Stimulated activated CD4-positive, alpha-beta T cell treated with anti-CD3 and anti-CD28 coated beads, Interleukin-15, amount 100 ng/mL, for 48 hours (primary cell): ENCODE results near the gene GTF2E1.
"Not testable (repeated sequence)": the region's sequence is repeated elsewhere in the genome, so short reads cannot be mapped to it uniquely, and the experiment has no call there.

Experiments
- DNase-seq, 2 donors: peaks; one replicate each; pipeline ENCODE4 v3.0.0-alpha.2; 2020; ENCODE audit warnings: low read depth in 2 of 2

The GTF2E1 gene

DNA sequence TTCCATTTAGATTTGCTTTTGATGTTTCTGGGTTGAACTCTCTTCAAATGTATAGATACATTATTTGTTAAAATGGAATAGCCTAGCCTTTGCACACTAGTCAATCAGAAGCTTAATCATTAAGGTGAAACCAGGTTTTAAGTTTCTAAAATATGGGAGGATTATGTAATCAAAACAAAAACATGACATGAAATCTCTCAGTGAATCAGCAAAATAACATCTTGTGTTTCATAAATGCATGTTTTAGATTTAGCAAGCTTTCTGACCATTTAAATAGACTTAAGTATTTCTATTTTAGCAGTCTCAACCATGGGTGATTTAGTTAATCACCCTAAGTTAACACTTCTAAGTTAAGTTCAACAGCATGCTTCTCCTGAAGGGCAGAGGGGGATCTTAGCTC, 11.3 kb downstream of the GTF2E1 start:
- no peak for DNase-seq

DNA sequence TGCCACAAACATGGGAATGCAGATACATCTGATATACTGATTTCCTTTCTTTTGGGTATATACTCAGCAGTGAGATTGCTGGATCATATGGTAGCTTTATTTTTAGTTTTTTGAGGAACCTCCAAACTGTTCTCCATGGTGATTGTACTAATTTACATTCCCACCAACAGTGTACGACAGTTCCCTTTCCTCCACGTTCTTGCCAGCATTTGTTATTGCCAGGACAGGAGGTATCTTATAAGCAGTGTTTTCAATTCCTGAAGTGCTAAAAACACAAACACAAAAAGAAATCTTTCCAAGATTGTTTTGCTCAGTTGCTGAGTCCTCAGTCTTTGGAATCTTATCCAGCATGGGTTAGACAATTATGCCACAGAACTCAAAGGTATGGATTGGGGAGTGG, 13.5 kb downstream of the GTF2E1 start:
- no peak for DNase-seq

DNA sequence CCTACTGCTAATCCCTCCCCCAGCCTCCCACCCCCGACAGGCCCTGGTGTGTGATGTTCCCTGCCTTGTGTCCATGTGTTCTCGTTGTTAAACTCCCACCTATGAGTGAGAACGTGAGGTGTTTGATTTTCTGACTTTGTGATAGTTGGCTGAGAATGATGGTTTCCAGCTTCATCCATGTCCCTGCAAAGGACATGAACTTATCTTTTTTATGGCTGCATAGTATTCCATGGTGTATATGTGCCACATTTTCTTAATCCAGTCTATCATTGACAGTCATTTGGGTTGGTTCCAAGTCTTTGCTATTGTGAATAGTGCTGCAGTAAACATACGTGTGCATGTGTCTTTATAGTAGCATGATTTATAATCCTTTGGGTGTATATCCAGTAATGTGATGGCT, 16.0 kb downstream of the GTF2E1 start:
- not testable (repeated sequence) for DNase-seq

DNA sequence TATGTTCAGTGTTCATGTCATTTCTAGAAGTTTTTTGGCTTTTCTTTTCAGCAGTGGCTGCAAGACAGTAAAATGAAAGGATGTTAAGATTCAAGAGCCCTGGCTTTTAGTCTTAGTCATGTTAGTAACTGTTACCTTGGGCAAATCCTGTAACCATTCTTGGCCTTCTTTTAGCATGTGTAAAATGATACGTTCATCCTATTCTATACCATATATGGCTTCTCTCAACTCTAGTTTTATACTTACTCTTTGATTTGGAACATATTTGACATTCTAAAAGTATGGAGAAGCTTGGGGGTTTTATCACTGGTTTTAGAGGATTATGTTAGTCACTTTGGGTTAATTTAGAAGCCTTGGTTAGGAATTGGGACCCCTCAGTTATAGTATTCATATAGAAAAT, 20.1 kb downstream of the GTF2E1 start:
- no peak for DNase-seq

DNA sequence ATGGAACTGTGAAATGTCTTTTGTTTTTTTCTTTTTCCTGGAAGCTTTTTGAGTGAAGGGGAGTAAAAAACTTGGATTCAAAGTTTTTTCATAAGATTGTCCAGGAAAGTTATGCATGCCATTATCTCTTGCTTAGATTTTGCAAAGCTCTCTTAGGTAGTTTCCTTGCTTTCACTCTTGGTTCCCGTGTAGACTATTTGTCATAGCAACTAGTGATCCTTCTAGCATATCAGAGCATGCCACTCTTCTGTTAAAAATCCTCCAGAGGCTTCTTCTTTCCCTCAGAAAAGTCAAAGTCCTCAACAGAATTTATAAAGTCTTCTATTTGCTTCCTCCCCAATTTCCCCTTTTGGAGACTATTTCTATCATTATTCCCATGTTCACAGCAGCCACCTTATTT, 21.1 kb downstream of the GTF2E1 start:
- no peak for DNase-seq

DNA sequence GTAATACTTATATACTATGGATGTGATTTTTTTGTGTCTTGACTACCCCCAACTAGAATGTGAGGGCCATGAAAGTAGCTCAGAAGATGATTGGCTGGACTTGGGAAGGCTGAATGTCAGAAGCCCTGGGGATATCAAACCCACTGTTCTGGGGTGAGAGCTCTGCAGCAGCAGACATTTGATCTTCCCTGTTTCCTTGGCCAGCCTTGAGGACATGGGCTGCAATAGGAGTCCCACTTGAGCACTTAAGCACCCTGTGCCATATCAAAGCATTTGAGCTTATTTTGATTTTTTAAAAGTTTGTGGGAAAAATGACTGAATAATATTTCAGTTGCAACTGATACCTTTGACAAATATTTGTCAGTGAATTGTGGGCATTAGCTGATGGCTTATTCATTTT, 21.7 kb downstream of the GTF2E1 start:
- DNase-seq = no peak

DNA sequence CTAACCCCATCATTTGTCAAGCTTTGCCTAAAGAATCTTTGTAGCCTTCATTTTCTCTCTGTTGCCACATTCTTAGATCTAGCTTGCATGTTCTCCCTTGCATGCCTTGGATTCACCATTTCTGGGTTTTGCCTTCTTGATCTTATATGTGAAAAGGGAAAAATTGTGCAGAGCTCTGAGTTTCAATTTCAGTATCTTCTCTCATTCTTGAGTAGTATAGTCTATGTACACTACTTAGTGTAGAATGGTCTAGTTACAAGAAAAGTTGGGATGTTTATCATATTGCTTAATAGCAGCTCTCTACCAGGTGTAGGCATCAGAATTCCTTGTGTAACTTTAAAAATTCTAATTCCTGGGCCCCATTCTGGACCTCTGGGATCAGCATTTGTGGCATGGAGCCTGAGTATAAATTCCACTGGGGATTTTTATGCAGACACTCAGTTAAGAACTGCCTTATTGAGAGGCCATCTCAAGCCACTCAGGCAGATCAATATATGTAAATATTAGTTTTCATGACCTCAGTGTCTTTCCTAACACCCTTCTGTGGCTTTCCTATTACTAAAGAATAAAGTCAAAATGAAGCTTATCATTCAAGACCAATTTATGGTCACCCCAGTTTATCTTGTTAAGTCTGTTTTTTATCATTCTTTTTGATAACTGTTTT, 23.4 kb downstream of the GTF2E1 start:
- DNase-seq = no peak

DNA sequence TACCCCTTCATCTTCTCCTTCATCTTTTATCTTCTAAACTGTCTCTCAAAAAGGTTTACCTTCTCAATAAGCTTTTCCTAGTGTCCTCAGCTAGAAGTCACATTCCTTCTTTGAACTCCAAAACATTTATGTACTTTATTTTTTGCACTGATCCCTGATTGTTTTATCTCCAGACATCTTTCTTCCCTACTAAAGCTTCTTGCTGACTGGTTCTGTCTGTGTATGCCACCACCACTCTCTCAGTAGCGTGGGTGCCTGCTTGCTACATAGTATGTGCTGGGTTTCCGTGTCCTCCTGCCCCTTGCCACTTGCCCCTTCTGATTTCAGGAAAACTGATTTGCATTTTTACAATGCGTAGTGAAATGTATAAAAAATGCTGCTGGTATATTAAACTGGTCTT, 24.0 kb downstream of the GTF2E1 start:
- no peak for DNase-seq

DNA sequence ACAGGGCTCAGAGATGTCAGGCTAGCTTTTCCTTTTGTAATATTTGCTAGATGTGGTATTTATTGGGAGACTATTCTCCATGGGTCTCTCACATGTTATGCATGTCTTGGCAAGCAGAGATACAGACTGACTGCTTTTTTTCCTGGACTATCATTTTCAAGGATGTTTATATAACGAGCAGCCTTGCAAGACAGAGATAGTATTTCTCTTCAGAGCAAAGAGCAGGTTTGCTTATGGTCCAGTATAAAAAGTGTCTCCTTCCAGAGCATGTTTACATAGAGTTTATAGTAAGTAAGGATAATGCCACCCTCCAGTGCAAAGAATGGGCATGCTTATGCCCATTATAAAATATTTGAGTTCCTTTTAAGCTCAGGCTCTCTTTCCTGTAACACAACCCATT, 24.6 kb downstream of the GTF2E1 start:
- no peak for DNase-seq

DNA sequence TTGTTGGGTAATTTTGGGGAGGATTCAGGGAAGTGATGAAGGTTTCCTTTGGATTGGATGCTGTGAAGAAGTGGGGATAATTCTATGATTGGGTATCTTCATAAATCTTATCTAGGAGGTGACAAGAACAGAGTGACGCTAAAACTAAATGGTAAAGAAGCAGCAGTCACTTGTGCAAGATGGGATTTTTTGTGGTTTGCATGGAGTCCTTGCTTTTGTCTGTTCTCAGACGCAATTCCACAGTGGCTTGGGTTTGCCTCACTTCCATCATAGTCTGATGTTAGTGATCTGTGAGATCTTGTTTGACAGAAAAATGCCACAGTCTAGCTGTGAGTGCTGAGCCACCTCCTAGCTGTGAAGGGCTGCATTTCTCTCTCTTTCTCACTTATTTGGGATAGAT, 26.9 kb downstream of the GTF2E1 start:
- DNase-seq = no peak

DNA sequence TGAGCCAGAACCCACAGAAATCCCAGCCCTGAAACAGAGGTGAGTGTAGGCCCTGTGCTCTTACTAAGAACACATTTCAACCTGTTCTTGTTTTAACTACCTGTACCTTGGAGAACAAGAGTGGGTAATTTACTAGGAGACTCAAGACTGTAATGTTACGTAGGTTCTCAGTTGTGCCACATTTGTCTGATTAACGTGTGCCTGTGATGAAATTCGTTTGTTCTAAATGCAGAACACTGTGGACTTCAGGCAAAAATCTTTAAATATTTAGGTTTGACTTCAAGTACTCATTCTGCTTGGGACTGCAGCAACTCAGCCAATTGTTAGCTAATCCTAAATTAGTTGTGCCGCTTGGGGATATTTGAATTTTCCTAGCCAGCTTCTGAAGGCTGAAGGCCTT, 28.3 kb downstream of the GTF2E1 start:
- no peak for DNase-seq

DNA sequence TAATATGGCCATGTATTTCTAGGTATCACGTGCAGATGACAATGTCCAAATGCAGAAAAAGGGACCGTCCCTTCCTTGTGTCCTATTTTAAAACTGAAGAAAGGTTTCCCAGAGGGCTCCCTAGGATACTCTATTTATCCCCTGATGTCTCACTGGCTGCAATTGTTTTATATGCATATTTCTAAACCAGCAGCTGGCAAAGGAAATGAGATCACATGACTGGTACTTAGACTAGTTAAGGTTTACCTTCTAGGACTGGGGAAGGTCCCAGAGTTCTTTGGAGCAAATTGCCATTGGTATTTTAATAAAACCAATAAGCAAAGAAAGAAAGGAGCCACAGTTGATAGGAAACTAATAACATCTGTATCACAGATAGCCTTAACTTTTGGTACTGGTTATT, 29.5 kb downstream of the GTF2E1 start:
- no peak for DNase-seq

DNA sequence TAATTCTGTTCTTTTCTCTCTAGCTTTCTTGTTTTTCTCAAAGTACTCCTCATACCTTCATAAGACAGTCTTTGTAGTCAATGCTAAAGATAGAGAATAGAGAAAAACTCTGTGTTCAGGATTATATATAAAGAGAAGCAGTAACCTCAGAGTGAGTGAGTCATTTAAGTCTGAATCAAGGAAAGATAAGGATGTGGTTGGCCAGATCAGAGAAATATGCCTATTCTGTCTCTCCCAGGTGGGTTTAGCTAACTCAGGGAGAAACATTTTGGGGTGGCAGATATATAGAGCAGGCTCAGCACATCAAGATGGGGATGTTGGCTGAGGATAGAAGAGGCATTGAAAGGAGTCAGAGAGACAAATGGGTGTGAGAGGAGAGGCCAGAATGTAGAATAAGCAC, 31.4 kb downstream of the GTF2E1 start:
- DNase-seq = no peak

DNA sequence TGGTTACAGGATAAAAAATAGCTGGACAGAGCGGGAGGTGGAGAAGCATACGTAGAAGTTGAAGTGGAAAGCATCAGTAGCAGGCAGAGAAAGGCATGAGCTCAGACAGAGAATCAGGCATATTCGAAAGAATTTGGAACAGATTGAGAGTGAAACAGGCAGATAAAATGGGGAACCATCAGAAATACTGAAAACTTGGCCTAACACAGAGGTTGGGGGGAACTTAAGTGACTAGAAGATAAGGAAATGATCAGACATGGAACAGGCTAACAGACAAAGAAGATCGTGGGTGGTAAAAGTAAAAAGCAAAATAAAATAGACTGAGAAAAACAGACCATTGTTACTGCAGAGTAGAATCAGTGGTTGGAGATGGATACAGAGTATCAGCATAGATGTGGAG, 32.9 kb downstream of the GTF2E1 start:
- DNase-seq = no peak

DNA sequence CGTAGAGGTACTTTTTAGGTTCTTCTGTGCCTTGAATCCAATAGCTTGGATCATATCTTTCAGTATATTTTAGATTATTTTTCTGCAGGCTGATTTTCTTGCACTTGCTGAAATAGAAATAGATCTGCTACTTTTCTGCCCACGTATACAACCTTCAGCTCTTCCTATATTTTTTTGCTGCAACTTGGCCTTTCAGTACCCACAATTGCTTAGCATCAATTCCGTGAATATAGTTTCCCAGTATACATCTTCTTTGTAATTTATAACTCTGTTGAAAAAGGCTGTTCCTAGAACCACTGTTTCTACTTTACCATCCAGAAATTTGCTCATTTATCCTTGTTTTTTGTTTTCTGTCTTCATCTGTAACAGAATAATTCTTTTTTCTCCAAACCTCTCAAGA, 36.2 kb downstream of the GTF2E1 start:
- no peak for DNase-seq

DNA sequence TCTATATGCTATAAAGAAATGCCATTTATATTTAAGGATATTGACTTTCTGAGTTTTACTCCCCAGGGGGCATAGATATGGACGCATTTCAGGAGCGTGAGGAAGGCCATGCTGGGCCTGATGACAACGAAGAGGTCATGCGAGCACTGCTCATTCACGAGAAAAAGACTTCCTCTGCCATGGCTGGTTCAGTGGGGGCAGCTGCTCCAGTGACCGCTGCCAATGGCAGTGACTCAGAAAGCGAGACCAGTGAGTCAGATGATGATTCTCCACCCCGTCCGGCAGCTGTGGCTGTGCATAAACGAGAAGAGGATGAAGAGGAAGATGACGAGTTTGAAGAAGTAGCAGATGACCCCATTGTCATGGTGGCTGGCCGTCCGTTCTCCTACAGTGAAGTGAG, 38.4 kb downstream of the GTF2E1 start:
- DNase-seq = no peak

DNA sequence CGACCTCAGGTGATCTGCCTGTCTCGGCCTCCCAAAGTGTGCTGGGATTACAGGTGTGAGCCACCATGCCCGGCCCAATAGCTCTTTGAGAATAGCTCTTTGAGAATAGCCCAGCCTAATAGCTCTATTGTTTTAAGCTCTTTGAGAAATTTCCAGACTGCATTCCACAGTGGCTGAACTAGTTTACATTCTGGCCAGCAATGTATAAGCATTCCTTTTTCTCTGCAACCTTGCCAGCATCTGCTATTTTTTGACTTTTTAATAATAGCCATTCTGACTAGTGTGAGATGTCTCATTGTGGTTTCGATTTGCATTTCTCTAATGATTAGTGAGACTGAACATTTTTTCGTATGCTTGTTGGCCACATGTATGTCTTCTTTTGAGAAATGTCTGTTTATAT, 43.3 kb downstream of the GTF2E1 start:
- DNase-seq = not testable (repeated sequence)

DNA sequence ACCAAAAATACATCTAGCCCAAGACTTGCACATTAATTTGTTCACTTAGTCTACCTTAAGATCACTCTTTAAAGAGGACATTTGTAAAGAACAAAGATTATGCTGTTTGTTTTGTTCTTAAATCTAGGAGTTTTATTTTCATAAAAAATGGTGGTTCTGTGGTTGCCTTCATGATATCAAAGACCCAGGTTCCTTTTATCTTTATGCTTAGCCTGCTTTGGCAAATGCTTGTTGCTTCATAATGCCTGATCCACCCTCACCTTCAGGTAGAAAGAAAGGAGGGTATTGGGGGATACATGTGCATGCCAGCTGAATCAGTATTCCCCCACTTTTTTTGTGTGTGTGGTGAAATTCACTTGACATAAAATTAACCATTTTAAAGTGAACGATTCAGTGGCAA, 48.5 kb downstream of the GTF2E1 start:
- DNase-seq = no peak

DNA sequence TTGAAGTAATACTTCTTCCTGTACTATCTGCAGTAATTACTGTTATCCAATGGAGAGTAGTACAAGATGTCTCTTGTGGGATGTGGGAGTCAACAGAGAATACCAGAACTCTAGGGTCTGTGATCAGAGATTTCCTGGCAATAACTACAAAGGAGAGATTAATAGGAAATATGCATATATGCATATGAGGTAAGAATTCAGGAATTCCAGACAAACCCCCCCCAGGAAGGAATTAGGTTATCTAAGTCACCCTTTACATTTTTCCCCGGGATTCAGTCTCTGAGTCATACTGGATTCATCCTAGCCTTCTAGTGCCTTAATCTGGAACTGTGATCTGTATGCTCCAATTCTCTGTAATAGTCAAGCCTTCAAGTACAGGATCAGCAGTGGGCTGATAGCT, 49.4 kb downstream of the GTF2E1 start:
- no peak for DNase-seq

DNA sequence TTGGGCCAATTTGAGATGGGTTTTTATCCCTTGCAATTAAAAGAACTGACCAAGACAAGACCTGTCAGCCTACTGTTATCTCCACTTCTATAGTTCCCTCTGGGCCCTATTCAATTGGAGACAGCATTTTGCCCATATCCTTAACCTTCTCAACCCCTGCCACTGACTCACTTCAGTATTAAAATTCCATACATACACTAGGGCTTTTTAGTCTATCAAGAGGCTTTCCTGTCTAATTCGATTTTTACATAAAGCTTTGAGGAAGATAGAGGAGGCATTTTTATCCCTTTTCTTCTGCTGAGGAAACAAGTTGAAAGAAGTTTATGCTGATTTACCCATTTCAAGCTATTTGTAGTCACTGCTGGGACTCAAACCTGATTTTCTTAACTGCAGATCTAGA, 51.1 kb downstream of the GTF2E1 start:
- DNase-seq = no peak

DNA sequence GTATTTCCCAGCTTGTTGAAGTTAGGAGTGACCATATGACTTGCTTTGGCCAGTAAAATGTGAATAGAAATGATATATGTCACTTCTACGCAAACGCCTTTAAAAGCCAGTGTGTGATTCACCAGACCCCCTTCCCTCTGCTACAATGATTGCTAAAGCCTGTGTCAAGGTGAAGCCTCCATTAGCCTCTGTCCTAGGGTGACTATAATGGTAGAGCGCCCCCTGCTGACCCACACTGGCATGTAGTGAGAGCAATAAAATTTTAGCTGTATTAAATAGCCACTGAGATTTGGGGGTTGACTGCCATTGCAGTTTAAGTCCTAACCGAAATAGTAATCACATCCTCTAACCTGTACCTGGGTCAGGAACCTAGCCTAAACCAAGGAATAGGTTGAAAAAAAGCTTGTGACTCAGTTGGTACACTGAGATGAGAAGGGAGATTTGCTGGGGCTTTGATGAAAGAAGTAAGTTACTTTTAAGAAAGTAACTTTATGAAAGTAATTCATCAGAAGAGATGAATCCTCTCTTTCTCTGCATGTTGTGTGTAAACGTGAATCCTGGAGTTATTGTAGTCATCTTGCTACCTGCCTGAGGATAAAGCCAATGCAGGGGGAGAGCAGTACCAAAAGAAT, 52.6 kb downstream of the GTF2E1 start:
- peak; percentile 70 to 76 for DNase-seq

DNA sequence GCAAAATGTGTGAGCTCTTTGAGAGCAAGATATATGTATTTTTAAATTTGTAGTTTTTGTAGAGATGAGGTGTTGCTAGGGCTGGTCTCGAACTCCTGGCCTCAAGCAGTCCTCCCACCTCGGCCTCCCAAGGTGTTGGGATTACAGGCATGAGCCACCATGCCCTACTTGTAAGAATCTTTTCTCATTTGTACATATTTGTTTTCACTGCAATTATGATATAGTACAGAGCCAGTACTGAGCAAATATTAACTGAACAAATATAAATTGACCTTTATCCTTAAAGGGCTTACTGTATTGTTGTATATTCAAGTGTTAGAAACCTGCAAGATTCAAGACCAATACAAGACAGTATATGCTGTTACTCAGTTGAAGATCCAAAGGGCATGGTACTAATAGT, 53.4 kb downstream of the GTF2E1 start:
- no peak for DNase-seq

DNA sequence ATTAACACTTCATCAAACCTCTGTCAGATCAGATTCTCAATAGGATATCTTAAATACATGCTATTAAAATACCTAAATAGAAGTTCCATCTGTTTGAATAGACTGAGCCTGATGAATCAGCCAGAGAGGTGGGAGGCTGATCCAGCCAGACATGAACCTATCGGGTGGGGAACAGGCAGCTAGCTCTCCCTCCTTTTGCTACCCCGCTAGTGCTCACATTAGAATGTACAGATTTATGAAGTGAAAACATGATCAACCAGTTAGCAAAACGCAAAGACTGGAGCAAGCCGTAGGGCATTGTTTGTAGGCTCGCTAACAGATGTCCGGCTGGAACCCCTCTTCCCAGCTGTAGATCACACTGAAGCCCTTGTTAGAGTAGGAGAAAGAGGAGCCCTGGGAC, 54.4 kb downstream of the GTF2E1 start:
- DNase-seq = no peak

DNA sequence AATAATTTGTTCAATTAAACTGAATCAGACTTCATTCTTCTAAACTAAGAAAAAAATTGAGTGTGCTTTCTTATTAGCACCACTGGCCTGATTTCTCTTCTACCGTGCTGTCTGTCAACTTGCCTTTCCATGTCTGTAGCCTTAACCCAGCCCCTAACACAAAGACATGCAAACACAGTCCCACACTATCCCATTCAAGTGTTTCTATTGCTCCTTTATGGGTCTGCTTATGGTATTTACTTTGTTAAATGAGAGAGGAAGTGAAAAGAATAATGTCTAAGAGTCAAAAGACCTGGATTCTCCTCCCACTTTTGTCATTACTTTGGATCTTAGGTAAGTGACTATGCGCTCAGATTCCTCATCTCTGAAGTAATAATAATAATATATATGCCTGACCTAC, 55.3 kb downstream of the GTF2E1 start:
- no peak for DNase-seq
